ENCODE results near the gene LBX2.
"Not testable (repeated sequence)": the region's sequence is repeated elsewhere in the genome, so short reads cannot be mapped to it uniquely, and the experiment has no call there.

Gene LBX2

DNA sequence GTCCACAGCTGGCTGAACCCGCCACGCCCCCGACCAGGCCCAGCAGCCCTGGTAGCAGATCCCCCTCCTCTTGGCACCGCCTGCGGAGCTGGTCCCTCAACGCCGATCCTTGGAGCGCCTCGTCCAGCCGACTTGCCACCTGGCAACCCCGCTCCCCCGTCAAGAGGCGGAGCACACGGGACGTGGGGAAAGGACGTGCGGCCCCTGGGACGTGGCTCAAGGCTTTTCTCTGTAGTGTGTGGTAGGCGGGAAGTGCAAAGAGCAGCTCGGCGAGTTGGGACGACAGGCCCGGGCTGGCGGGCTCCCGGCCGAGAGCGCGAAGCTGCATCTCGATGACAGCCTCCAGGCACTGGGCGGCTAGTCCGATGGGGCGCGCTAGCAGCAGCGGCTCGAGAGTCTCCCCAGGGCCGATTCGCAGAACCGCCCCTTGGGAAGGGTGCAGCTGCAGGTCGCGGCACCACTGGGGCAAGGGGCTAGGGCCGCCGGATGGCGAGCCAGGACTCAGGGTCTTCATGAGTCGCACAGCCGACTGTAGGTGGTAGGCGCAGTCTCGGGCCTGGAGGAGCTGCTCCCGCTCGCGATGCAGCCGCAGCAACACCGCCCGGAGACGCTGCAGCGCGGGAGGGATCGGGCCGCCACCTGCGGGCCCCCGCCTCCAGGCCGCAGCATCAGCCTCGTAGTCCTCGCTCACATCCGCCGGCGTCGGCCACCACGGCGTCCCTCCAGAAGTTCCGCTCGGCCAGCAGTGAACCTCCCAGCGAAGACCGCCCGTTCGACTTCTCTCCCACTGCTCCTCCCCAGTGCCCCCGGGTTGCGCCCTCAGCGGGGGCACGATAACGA, 17.2 kb downstream of the LBX2 start:
- DNase-seq: peak; percentile 35

DNA sequence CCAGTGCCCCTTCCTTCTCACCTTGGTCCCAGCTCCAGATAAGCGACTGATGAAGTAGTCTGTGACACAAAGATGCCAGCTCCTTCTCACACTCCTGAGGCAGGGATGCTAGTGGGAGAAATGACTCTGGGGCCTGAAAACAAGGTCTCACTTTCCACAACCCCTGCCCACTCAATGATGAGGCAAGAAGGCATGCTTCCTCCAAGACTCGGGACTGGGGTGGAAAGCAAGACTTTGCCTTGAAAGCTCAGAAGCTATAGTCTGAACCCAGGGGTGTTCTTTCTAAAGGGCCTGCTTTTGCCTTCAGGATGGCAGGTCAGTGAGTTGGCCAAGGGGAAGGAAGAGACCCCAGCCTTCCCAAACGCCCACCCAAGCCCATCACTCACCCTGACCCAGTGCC, 18.0 kb downstream of the LBX2 start:
- no peak for DNase-seq

DNA sequence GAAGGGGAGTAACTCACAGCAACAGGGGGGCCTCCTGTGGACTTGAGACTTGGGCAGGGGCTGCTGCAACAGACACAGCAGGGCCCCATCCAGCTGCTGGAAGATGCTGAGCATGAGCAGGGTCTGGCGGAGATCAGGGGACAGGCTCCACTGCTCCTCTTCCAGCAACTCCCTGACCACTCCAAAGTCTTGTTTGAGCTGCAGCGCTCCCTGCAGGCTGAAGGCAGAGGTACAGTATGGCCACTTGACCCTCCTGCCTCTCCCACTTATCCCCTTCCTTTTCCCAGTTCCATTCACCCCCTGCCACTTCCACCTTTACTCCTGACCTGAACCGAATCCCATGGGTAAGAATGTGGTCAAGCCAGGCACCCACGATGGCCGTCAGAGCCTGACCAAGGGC, 24.5 kb downstream of the LBX2 start:
- no peak for DNase-seq

DNA sequence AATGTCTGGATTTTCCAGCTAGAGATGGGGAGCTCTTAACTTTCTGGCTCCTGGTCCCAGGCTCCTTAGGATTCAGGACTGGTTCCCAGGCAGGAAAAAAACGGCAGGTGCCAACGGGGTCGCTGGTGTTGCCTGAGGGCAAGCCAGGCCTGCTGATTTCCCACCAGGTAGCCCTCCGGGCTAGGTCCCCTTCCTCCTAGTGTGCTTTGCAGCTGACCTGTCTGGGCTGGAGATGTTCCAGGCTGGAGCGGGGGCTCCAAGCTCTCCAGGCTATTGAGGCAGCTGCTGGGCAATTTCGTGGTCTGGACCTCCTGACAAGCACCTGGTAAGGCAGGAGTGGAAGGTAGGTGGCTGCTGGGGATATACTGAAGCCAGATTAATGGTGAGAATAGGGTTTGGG, 24.9 kb downstream of the LBX2 start:
- DNase-seq: no peak

DNA sequence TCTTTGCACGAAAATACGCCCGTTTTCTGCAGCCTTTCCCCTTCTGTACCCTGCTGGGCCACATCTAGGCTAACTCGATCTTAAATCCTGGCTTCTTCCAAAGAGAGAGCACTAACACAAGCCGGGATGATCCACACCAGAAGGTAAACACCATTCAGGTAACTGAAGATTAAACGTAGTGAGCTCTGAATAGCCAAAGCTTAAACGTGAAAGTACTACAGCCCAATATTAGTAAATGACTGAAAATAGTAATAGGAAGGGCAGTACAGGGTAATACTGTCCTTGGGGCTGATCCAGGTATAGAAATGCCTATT, 26.5 kb downstream of the LBX2 start:
- no peak for DNase-seq

DNA sequence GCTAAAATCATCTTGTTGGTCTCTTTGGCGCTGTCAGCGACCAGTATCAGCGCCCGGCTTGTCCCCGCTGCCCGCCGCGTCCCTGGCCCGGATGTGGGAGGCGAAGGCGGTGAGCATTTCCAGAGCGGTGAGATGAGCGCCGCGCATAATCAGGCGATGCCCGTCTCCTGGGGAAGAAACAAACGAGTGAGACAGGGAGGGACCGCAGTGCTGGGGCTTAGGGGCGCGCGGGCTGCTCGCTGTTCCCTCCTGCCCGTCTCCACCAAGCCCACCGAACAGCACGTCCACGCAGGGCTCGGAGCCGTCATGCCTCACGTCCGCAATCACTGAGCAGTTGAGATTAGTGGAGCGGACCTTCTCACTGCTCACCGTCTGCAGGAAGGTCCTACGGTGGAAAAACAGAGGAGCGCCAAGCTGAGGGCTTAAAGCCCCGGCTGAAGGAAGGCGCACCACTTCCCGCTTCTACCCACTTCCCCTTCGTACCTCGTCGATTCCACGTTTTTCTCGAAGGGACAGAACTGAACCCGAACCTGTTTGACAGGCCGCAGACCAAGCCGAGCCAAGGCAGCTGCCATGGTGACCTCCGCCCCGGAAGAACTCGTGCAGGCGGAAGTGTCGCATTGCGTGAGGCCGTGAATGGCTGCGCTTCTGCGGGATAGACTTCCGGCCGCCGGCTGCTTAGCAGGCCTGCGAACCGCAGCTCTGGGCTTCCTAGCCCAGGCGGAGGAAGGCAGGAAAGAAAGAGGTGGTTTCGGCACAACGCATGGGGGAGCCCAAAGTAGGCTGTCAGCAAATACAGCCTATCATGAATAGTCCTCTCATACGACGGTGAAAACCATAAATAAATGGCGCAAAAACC, 27.1 kb downstream of the LBX2 start, which contains the start of gene MRPL53:
Gene MRPL53, minus strand, starts transcription at position 595 of the 859 bp plus-strand sequence. Its CDS starts 20 bp downstream, at position 575.
- DNase-seq: peak; percentile 93

DNA sequence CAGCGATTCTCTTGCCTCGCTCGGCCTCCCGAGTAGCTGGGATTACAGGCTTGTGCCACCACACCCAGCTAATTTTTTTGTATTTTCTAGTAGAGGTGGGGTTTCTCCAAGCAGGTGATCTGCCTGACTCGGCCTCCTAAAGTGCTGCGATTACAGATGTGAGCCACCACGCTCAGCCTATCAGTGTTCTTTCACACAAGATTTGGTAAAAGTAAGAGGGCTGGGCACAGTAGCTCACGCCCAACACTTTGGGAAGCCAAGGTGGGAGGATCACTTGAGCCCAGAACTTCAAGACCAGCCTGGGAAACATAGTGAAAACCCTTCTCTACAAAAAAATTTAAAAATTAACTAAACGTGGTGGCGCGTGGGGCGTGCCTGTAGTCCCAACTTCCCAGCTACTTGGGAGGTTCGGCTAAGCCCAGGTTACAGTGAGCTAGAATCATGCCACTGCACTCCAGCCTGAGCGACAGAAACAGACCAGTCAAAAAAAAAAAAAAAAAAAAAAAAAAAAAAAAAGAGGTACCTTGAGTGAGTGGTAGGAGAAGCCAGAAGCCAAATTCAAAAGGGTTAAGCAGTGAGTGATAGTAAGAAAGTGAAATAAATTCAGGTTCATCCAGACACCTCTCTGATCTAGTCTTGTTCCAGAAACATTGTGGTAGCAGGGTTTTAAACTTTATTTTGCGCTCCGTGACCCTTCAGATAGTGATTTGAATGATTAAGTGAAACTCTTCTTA, 27.9 kb downstream of the LBX2 start:
- DNase-seq: no peak

DNA sequence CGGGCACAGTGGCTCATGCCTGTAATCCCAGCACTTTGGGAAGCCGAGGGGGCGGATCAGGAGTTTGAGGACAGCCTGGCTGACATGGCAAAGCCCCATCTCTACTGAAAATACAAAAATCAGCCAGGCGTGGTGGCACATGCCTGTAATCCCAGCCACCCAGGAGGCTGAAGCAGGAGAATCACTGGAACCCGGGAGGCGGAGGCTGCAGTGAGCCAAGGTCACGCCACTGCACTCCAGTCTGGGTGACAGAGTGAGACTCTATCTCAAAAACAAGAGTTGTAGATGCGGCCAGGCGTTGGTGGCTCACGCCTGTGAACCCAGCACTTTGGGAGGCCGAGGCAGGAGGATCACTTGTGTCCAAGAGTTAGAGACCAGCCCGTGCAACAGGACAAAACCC, 28.7 kb downstream of the LBX2 start:
- DNase-seq: not testable (repeated sequence)

DNA sequence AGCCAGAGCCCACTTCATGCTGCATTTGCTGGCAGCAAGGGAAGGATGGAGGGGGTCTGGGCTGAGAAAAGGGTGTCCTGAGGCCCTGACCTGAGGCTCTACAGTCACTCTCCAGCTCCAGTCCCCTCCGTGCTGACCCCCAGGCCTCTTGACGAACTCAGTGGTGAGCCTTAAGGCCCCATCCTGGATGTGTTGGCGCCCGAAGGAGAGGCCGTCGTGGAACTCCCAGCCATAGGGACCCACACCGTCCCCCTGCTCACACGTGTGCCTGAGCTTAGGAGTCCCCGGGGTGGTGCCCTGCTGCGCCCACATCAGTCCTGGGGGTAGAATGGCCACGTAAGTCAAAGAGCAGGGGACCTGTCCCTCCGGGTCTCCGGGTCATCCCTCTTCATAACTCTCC, 35.0 kb downstream of the LBX2 start:
- DNase-seq: no peak

DNA sequence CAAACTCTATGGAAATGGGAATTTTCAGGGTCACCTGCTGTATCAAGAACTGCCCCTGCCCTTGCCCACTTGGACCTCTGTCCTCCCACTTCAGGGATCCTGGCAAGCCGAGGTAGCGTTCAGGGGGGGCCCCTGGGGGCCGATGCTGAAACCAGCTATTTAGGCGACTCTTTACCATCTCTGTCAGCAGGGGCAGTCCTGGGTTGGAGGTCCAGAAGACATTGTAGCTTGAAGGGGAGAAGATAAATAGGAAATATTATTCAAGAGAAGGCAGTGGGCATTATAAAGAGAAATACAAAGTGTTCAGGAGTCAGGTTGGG, 36.7 kb downstream of the LBX2 start:
- DNase-seq: no peak

DNA sequence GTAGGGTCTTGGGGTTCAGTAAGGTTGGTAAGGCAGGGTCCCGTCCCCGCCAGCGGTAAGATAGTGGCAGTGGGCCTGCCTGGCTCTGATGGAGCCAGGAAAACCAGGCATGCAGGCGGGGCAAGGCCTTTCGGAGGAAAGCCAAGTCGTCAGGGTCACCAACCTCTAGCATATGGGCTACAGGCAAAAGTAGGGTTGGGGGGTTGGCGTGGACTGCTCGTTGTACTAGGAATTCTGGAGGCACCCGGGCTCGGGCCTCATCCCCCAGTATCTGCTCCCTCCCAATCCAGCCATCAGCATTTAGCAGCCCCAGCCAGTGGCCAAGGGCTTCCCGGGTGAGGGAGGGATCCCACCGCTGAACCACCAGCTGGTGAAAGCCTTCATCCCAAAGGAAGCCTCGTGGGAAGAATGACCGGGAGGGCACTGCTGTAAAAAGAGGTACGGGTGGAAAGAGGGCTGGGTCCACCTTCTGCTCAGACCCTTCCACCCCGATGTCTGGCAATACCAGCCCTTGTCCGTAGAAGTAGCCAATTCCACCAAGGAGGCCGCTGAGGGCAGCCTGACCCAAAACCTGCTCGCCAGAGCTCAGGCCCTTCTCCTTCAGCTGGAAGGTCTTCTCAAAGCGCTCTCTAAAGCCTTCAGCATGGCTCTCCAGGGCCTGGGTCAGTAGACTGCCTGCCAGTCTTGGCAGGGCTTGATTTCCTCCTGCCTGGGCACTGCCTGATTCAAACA, 37.2 kb downstream of the LBX2 start:
- DNase-seq: no peak

DNA sequence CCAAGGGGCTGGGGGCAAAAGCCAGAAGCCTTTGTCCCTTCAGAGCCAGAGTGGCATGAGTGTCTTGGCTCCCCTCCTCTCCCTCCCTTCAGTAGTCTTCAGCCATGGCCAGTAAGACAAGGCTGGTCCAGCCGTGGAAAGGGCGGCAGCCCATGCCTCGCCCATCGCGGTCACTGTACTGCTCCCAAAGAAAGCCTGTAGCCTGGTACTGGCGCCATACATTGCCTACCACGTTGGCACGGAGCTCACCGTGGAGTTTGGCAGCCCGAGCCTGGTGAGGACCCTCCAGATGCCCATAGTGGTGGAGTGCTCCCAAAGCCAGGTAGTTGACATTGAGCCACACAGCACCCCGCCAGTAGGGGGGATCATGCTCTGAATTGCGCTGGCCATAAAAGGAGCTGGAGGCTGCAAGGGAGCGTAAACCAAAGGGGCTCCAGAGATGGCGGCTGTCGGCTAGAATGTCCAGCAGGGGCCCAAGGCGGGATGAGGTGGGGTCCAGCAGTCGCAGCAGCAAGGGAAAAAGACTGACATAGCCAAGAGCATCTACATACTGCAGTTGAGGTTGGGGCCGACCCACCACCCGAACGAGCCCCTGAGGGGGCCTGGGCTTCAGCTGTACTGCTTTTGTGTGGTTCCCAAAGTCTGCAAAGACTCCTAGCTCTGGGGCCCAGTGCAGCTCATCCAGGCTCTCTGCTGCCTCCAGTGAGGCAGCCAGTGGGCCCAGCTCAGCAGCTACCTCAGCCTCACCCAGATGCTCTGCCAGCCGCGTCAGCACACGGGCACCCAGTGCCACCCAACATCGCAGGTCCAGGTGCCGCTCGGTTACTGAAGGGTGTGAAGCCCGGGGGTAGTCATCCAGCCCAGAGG, 38.0 kb downstream of the LBX2 start:
- no peak for DNase-seq

DNA sequence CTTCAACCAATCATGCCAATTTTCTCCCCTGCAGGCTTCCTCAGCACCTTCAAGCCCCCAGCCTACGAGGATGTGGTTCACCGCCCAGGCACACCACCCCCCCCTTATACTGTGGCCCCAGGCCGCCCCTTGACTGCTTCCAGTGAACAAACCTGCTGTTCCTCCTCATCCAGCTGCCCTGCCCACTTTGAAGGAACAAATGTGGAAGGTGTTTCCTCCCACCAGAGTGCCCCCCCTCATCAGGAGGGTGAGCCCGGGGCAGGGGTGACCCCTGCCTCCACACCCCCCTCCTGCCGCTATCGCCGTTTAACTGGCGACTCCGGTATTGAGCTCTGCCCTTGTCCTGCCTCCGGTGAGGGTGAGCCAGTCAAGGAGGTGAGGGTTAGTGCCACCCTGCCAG, 39.2 kb downstream of the LBX2 start:
- DNase-seq: not testable (repeated sequence)

DNA sequence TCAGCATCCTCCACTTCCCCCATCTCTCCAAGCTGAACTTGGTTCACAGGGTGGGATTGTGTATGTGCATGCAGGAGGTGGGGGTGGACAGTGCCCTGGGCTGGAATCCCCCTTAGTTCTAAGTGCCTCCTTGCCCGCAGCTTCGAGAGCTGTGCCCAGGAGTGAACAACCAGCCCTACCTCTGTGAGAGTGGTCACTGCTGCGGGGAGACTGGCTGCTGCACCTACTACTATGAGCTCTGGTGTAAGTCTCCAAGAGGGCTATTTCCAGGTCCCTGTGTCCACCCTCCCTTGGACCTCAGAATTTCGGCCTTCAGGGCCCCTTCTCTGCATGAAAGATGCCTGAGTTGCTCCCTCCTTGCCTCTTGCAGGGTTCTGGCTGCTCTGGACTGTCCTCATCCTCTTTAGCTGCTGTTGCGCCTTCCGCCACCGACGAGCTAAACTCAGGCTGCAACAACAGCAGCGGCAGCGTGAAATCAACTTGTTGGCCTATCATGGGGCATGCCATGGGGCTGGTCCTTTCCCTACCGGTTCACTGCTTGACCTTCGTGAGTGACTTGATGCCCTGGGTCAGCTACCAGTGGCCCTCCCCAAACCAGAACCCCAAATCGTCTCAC, 39.8 kb downstream of the LBX2 start:
- not testable (repeated sequence) for DNase-seq

DNA sequence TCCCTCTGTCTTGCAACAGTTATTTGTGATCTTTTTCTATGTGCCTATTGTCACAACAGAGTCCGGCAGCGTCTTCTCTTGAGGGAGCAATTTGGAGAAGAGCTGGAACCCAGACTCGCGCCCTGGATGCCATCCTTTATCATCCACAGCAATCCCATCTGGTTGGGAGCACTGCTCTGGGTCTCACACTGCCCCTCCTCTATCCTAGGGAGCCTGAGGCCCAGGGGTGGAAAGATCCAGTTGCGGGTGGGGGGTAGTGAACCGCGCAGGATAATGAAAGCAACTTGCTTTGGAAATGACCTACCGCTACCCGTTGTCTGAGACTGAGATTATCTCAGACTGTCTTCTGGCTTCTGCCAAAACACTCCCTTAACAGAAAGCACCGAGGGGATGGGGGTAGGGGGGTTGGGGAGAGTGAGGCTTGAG, 40.5 kb downstream of the LBX2 start:
- no peak for DNase-seq

DNA sequence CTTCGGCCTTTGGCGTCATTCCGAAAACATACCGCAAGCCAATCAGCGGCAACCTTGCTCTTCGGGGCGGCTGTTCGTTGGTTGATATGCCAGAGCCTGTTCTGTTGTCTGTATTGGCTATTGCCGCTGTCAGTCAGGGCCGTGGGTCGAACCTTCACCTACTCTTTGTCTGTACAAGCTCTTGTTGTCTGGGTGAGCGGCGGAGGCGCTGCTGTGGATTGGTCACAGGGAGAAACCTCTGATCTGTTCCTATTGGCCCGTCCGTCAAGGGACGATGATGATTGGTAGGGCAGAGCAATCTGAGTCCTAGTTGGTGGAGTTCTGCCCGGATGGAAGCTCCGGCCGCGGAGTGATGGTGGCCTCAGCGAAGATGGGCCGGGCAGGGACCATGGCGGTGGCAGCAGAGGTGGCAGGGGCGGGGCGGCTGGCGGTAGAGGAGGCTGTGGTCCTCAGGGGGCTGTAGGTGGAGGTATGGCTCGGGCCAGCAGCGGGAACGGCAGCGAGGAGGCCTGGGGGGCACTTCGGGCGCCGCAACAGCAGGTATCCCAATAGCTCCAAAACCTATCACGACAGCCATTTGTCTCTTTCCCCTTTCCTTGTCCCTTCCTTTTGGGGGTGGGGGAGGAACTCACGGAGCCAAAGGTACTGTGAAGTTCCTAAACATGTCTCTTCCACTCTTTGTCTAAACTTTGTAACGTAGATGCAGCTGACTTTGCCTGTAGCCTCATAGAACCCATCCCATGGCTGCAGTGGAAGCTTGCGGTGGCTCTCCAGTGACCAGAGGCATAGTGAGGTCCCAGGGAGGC, 41.1 kb downstream of the LBX2 start, which contains the start of gene WBP1:
Gene WBP1, plus strand, starts transcription at position 307 of the 806 bp plus-strand sequence. Its CDS starts 165 bp downstream, at position 472.
- DNase-seq: peak; percentile 98

DNA sequence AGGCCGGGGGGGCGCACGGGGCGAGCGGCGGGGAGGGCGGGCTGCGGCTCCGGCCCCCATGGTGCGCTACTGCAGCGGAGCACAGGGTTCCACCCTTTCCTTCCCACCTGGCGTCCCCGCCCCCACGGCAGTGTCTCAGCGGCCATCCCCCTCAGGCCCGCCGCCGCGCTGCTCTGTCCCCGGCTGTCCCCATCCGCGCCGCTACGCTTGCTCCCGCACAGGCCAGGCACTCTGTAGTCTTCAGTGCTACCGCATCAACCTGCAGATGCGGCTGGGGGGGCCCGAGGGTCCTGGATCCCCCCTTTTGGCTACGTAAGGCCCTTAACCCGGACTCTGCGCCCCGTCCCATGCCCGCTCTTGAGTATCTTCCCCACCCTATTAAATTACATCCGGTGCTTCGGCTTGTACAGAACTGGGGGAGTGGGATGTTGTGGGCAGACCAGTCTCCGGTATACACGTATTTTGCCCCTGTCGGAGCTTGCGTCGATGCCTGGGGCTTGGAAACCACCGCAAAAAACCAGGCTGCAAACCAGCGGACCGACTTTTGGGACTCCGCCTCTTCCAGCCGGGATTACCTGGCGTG, 41.8 kb downstream of the LBX2 start:
- DNase-seq: peak; percentile 87

DNA sequence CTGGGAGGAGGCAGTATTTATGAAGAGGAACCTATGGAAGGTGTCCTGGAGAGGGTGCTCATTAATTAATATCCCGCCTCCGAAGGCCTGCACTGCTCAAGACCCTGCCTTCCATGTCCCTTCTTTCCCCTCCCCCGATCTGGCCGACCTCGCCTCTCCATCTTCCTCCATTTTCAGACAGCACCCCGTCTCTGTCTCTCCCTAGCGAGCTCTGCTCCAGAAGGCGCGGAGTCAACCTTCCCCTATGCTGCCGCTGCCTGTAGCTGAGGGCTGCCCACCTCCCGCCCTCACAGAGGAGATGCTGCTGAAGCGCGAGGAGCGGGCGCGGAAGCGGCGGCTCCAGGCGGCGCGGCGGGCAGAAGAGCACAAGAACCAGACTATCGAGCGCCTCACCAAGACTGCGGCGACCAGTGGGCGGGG, 42.3 kb downstream of the LBX2 start:
- peak; percentile 61 for DNase-seq

DNA sequence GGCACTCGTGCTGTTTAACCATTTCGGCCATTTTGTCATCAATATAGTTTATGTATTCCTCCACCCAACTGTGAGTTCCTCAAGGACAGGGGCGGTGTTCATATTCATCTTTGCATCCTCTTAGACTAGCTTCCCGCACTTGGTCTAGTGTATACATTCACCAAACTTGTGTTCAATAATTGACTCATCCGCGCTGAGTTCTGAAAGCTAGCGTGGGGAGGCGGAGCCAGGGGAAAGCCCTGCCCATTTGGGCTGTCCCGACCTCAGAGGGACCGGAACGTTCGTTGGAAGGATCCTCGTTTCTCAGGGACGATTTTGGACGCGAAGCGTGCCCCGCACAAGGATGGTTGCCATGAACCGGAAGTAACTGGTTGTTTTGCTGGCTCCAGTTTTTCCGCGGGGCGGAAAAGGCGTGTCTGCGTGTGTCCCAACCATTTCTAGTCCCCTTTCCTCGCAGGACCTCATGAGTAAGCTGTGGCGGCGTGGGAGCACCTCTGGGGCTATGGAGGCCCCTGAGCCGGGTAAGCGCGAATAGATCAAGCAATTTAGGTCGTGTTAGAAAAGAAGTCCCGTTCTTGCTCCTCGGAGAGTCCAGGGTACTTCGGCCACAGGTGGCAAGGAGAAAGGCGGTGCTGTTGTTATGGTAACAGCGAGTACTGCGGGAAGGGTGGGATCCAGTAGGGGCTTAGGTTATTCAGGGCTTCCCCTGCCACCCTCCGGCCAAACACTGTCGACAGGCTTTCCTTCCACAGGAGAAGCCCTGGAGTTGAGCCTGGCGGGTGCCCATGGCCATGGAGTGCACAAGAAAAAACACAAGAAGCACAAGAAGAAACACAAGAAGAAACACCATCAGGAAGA, 44.5 kb downstream of the LBX2 start, which contains the start of gene INO80B:
Gene INO80B, plus strand, starts transcription at position 434 of the 858 bp plus-strand sequence. Its CDS starts 30 bp downstream, at position 464.
- peak; percentile 90 for DNase-seq

All from NCI-H510A (cell line).